ENCODE measurements around the gene CNTNAP5. TPM values are rescaled to one million over a fixed set of nuclear protein-coding genes. Genes with fewer than 3 reads are reported as not detected.

CNTNAP5 gene
- total and polyA plus RNA-seq, 9 of the 15 experiments (the other 6 are each of a cell fraction or from before 2014, with no cell fraction given), result not detected

- Histone ChIP-seq H3K9me1 (ENCODE audit: control insufficient read depth, insufficient read depth, low read length) (no peaks in the 10 kb centered on the region), H2AFZ (ENCODE audit: low read depth, low read length) (no peak overlapping the region), H3K4me2 (ENCODE audit: insufficient read depth, low read length) (no peak overlapping the region), H4K20me1 (replicated peaks; ENCODE audit: control insufficient read depth, insufficient read depth, low read length) (no peaks in the 10 kb centered on the region), H3K27ac (ENCODE audit: extremely low read depth, low read depth, low read length) (no peak overlapping the region), H3K4me1 (replicated peaks in 1 of 2; ENCODE audit: control insufficient read depth in 2 of 2, insufficient read depth in 2 of 2, low read length in 2 of 2) (no peaks in the 10 kb centered on the region), H3K4me3 (no peak overlapping the region), H3K9ac (ENCODE audit: insufficient read depth in 1 of 2, low read depth in 2 of 2, low read length in 2 of 2) (no peak overlapping the region), H3K9me3 (replicated peaks; ENCODE audit: control insufficient read depth, insufficient read depth, low read depth, low read length) (no peaks in the 10 kb centered on the region), H3K27me3 (ENCODE audit: control insufficient read depth in 2 of 2, insufficient read depth in 2 of 2, low read length in 2 of 2) (no peaks in the 10 kb centered on the region), H3K79me2 (ENCODE audit: control insufficient read depth, insufficient read depth, low read length) (no peaks in the 10 kb centered on the region), H3K36me3 (ENCODE audit: control insufficient read depth, insufficient read depth, low read length) (no peaks in the 10 kb centered on the region)
- DNase-seq (ENCODE audit: extremely low read depth in 1 of 4, low spot score in 3 of 4), result no peak
- no TSS peak for BruUV-seq (replicated peaks)
- POLR2A ChIA-PET, result no interaction called here
- intact Hi-C loops (cut with micrococcal nuclease) (no loop called here), in situ Hi-C loops (cut with MboI) (no loop called here)
- whole genome bisulfite sequencing (ENCODE audit: insufficient coverage, low coverage, missing lambda C conversion rate), result 8% methylated on average over 1 of the region's 1 CpG
- TF ChIP-seq PHB2 (IDR thresholded peaks at IDR 0.05; ENCODE audit: low read depth) (no peak), ZNF165 (CRISPR knock-in tag; IDR thresholded peaks at IDR 0.05; ENCODE audit: borderline replicate concordance) (no peak), RAD21 (CRISPR knock-in tag; conservative IDR thresholded peaks at IDR 0.05 in 1 of 2, IDR thresholded peaks at IDR 0.05 in 1 of 2) (peak; percentile 34 to 44; a peak in 3 of 4 replicates)
- FAIRE-seq, result no peak
- CTCF ChIA-PET (ENCODE audit: low intra/inter-chr PET ratio), result no interaction called here
- no peak for ATAC-seq
Measured at GRCh38 chr2:124915567-124915966, 890.5 kb downstream of the CNTNAP5 start.

- FAIRE-seq, result no peak
- no TSS peak for BruUV-seq (replicated peaks)
- TF ChIP-seq ATF1 (CRISPR knock-in tag; IDR thresholded peaks at IDR 0.05), result no peak
- TF ChIP-seq ATF1 (tag; IDR thresholded peaks at IDR 0.05), result no peak
- TF ChIP-seq MITF (IDR thresholded peaks at IDR 0.05), result no peak
- TF ChIP-seq FOXP1 (CRISPR knock-in tag; IDR thresholded peaks at IDR 0.05), result no peak
- no peak for TF ChIP-seq CBX8 (IDR thresholded peaks at IDR 0.05; ENCODE audit: borderline replicate concordance, extremely low read depth, low read depth, low read length, poor library complexity, severe bottlenecking)
- no peak for TF ChIP-seq ZNF408 (CRISPR knock-in tag; IDR thresholded peaks at IDR 0.05; ENCODE audit: low read depth)
Measured at GRCh38 chr2:124919296-124919695, 894.2 kb downstream of the CNTNAP5 start.

More at GRCh38 chr2:124919296-124919695, 894.2 kb downstream of the CNTNAP5 start:
- H3K9me3 ChIP-seq (replicated peaks; ENCODE audit: control insufficient read depth, insufficient read depth, low read depth, low read length), result no peaks in the 10 kb centered on the region; the same call in 1 of the 2 replicates
- H3K36me3 ChIP-seq (ENCODE audit: control insufficient read depth, insufficient read depth, low read length), result no peaks in the 10 kb centered on the region
- no peaks in the 10 kb centered on the region for H4K20me1 ChIP-seq (replicated peaks; ENCODE audit: control insufficient read depth, insufficient read depth, low read length)
- H3K27ac ChIP-seq (ENCODE audit: extremely low read depth, low read depth, low read length), result no peak overlapping the region
- intact Hi-C loops (cut with micrococcal nuclease) (no loop called here), in situ Hi-C loops (cut with MboI) (no loop called here)
- WGBS (ENCODE audit: insufficient coverage, low coverage, missing lambda C conversion rate), result 0% methylated on average over 2 of the region's 2 CpGs
- ATAC-seq, result no peak
- no peaks in the 10 kb centered on the region for H3K9me1 ChIP-seq (ENCODE audit: control insufficient read depth, insufficient read depth, low read length)
- H3K27me3 ChIP-seq (ENCODE audit: control insufficient read depth in 2 of 2, insufficient read depth in 2 of 2, low read length in 2 of 2), result no peaks in the 10 kb centered on the region
- no peak overlapping the region for H3K9ac ChIP-seq (ENCODE audit: insufficient read depth in 1 of 2, low read depth in 2 of 2, low read length in 2 of 2)
- POLR2A ChIA-PET, result no interaction called here
- H3K79me2 ChIP-seq (ENCODE audit: control insufficient read depth, insufficient read depth, low read length), result no peaks in the 10 kb centered on the region
- no peak for DNase-seq (ENCODE audit: extremely low read depth in 1 of 4, low spot score in 3 of 4)
- no peak overlapping the region for H3K4me2 ChIP-seq (ENCODE audit: insufficient read depth, low read length)
- H3K4me3 ChIP-seq, result no peak overlapping the region
- CTCF ChIA-PET (ENCODE audit: low intra/inter-chr PET ratio), result no interaction called here
- H2AFZ ChIP-seq (ENCODE audit: low read depth, low read length), result no peak overlapping the region
- no peaks in the 10 kb centered on the region for H3K4me1 ChIP-seq (replicated peaks in 1 of 2; ENCODE audit: control insufficient read depth in 2 of 2, insufficient read depth in 2 of 2, low read length in 2 of 2)

Measured in K562 (cell line).